Heart right ventricle (tissue), 16 donors: Measurements from ENCODE around the gene MYOF. TPM values are rescaled to one million over a fixed set of nuclear protein-coding genes. Genes with fewer than 3 reads are reported as not detected.

Experiments
- ATAC-seq, 8 donors: fragments of 200-7000 bp; cut with Tn5 transposase; one replicate each; pipeline ENCODE4 v1.9.1; 2020; ENCODE audit warnings: mild to moderate bottlenecking in 8 of 8, moderate library complexity in 8 of 8, moderate number of reproducible peaks in 1 of 8
- DNase-seq, 2 donors: peaks; one replicate each; pipeline ENCODE4 v3.0.0-alpha.2; 2020
- H3K27ac ChIP-seq, 10 donors: fragments of 200-600 bp; sonication (generic) in 2 of 10; one replicate each; pipeline versions ENCODE4 v1.5.0 to v1.8.0; 2020 to 2022; ENCODE audit warnings: mild to moderate bottlenecking in 3 of 10
- H3K27me3 ChIP-seq, 7 donors: fragments of 200-600 bp; one replicate each; pipeline ENCODE4 v1.8.0; 2021 to 2022; ENCODE audit warnings: mild to moderate bottlenecking in 2 of 7
- H3K36me3 ChIP-seq, 9 donors: fragments of 200-600 bp; sonication (generic) in 1 of 9; one replicate each; pipeline versions ENCODE4 v1.5.0 to v1.8.0; 2020 to 2022; ENCODE audit warnings: mild to moderate bottlenecking in 2 of 9
- H3K4me1 ChIP-seq, 9 donors: fragments of 200-600 bp; sonication (generic) in 1 of 9; one replicate each; pipeline versions ENCODE4 v1.5.0 to v1.8.0; 2020 to 2022; ENCODE audit warnings: mild to moderate bottlenecking in 4 of 9
- H3K4me3 ChIP-seq, 10 donors: fragments of 200-600 bp; sonication (generic) in 2 of 10; one replicate each; pipeline versions ENCODE4 v1.5.0 to v1.8.0; 2020 to 2022; ENCODE audit warnings: mild to moderate bottlenecking in 7 of 10, moderate library complexity in 2 of 10
- H3K9me3 ChIP-seq, 11 donors: fragments of 200-600 bp in 10 of 11; sonication (generic) in 2 of 11; one replicate each; pipeline versions ENCODE4 v1.5.0 to v1.8.0; 2013 to 2022; ENCODE audit warnings: mild to moderate bottlenecking in 2 of 11, control low read depth in 1 of 11, moderate library complexity in 1 of 11
- WGBS, 2 donors: extraction: QIAGEN DNeasy Blood & Tissue Kit; methylation state at CpG; one replicate each; pipeline ENCODE4 v1.1.7; 2013; ENCODE audit warnings: inconsistent platforms in 1 of 2; 5-methylcytosine and 5-hydroxymethylcytosine counted together
- intact Hi-C, 10 donors: fragments of 100-400 bp; cut with DNase I; formaldehyde crosslinking; loops; one replicate each; pipeline versions ENCODE4 v1.11.1 to v1.14.2; 2022
- polyA plus RNA-seq, 2 donors: library from polyadenylated mRNA; stranded (reverse); fragments of 200-250 nt; gene quantifications; one replicate each; pipeline ENCODE4 v1.2.3, GENCODE V29; 2013
- total RNA-seq, 10 donors: library from RNA; stranded (reverse); fragmentation: NEBNext Ultra II Directional in 3 of 10; extraction: Animal tissue kit (Norgen Biotek cat#: 25700) in 3 of 10; gene quantifications; one replicate each; pipeline versions ENCODE4 v1.2.1 to v1.2.4, GENCODE V29; 2021 to 2023
- TF ChIP-seq, protein P1 (sequence below), 9 donors: fragments of 200-600 bp; sonication (generic) in 2 of 9; IDR thresholded peaks; one replicate each; pipeline versions ENCODE4 v1.5.0 to v1.8.0; 2021 to 2022; ENCODE audit warnings: antibody characterized with exemption in 9 of 9, mild to moderate bottlenecking in 5 of 9, moderate library complexity in 1 of 9
- donor health status: Arrhythmogenic right ventricular cardiomyopathy.
- donor health status: ischemic (EF 13 %, LVEDD 7.1; RV severe dilation, severe dysfunction).
- donor health status: healthy with polysubstance abuse.
- donor health status: DM: no; HTN: yes; CAD: no.
- donor health status: DM: no; HTN: no; CAD: no.
- donor health status: ischemic (EF 25% LVEDD 6.9; RV normal size, moderate dysfunction).
- donor health status: ischemic (EF 25% LVEDD 5.7; RV mildly dilated, moderate dysfunction).
- donor health status: healthy.
- donor health status: DM: yes; HTN: yes; CAD: no.
- donor health status: Ischemic cardiomyopathy.
- donor health status: ischemic (EF 35%, LVEDD 5.7; RV mildly dilated, moderate dysfunction).
- donor health status: nonischemic (EF 11% LVEDD 7.7; RV severe dilation, severe dysfunction).
- donor health status: DM: yes; HTN: yes; CAD: no.
- donor health status: PGD.
- donor health status: ischemic (EF 29% LVEDD 5.4; RV normal size, mild dysfunction).
- donor health status: nonischemic (EF 23%, LVEDD 6.1; RV moderate dilation, normal function).

MYOF gene
- total and polyA plus RNA-seq, 12 donors, result 14.5 to 54.6 (median 36.3) TPM

DNA sequence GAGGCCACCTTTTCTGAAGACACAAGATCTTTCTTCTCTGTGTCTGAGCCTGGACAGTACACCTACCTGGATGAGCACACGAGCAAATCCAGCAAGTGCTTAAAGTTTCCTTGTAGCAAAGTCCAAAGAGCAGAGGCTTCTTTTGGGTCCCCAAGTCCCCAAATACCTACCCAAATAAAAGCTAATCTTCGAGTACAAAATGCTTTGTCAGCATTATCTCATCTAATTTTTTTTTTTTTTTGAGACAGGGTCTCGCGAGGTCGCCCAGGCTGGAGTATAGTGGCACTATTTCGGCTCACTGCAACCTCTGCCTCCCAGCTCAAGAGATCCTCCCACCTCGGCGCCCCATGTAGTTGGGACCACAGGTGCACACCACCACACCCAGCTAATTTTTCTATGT lies 24.6 kb downstream of the MYOF start:
- 88 to 92% methylated on average over 8 of the region's 8 CpGs for WGBS, 2 donors

DNA sequence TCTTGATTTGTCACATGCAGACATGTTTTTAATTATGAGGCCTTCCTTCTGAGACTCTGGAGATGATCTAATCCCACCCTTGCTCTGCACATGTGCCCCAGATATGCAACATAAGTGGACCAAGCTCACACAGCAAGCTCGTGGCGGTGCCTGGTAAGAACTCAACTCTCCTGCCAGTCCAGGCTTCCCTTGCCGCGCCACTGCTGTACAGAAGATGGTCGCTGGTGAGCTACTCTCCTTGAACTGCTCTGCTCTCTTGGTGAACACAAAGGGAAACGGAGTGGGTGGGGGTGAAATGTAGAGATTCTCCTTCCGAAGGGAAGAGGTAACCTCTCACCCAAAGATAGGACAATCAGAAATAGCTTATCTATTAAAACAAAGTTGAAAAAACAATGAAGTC lies 25.7 kb downstream of the MYOF start:
- H3K27ac ChIP-seq, result no peak overlapping the region
- TF ChIP-seq, protein P1, sequence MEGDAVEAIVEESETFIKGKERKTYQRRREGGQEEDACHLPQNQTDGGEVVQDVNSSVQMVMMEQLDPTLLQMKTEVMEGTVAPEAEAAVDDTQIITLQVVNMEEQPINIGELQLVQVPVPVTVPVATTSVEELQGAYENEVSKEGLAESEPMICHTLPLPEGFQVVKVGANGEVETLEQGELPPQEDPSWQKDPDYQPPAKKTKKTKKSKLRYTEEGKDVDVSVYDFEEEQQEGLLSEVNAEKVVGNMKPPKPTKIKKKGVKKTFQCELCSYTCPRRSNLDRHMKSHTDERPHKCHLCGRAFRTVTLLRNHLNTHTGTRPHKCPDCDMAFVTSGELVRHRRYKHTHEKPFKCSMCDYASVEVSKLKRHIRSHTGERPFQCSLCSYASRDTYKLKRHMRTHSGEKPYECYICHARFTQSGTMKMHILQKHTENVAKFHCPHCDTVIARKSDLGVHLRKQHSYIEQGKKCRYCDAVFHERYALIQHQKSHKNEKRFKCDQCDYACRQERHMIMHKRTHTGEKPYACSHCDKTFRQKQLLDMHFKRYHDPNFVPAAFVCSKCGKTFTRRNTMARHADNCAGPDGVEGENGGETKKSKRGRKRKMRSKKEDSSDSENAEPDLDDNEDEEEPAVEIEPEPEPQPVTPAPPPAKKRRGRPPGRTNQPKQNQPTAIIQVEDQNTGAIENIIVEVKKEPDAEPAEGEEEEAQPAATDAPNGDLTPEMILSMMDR (IDR thresholded peaks at IDR 0.05), result no peak

More for the DNA sequence above, 24.6 kb downstream of the MYOF start:
- Histone ChIP-seq H3K9me3 (no peaks in the 10 kb centered on the region), H3K4me3 (no peak overlapping the region), H3K36me3 (peaks cover 0 to 38% (median 6%) of the 10 kb centered on the region in 9 donors), H3K27me3 (no peaks in the 10 kb centered on the region), H3K27ac (peak overlapping the region in 1 of 10 donors; percentile 77), H3K4me1 (peaks cover 4 to 48% (median 17%) of the 10 kb centered on the region in 9 donors)
- DNase-seq, result no peak
- ATAC-seq, result no peak
- TF ChIP-seq, protein P1 (IDR thresholded peaks at IDR 0.05), result no peak
- intact Hi-C loops, result no loop called here

DNA sequence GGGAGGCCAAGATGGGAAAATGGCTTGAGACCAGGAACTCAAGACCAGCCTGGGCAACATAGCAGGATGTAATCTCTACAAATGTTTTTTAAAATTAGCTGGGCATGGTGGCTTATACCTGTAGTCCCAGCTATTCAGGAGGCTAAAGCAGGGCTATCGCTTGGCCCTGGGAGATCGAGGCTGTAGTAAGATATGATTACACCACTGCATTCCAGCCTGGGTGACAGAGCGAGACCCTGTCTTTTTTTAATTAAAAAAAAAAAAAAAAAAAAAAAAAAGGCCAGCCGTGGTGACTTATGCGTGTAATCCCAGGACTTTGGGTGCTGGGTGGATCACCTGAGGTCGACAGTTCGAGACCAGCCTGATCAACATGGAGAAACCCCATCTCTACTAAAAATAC lies 27.4 kb downstream of the MYOF start:
- Histone ChIP-seq H3K4me1 (peaks cover 4 to 38% (median 21%) of the 10 kb centered on the region in 9 donors), H3K9me3 (no peaks in the 10 kb centered on the region), H3K27me3 (no peaks in the 10 kb centered on the region), H3K4me3 (no peak overlapping the region), H3K27ac (no peak overlapping the region), H3K36me3 (peaks cover 0 to 55% (median 17%) of the 10 kb centered on the region in 9 donors)
- TF ChIP-seq, protein P1 (IDR thresholded peaks at IDR 0.05), result no peak
- 95 to 97% methylated on average over 7 of the region's 7 CpGs for WGBS, 2 donors
- intact Hi-C loops, result no loop called here
- ATAC-seq (no peak), DNase-seq (no peak)

More for the DNA sequence above, 25.7 kb downstream of the MYOF start:
- Histone ChIP-seq H3K4me3 (no peak overlapping the region), H3K27me3 (no peaks in the 10 kb centered on the region), H3K9me3 (no peaks in the 10 kb centered on the region), H3K36me3 (peaks cover 0 to 45% (median 6%) of the 10 kb centered on the region in 9 donors), H3K4me1 (peaks cover 4 to 45% (median 19%) of the 10 kb centered on the region in 9 donors)
- WGBS, 2 donors, result 78% methylated on average over 7 of the region's 7 CpGs
- ATAC-seq (no peak), DNase-seq (no peak)
- intact Hi-C loops, result no loop called here

DNA sequence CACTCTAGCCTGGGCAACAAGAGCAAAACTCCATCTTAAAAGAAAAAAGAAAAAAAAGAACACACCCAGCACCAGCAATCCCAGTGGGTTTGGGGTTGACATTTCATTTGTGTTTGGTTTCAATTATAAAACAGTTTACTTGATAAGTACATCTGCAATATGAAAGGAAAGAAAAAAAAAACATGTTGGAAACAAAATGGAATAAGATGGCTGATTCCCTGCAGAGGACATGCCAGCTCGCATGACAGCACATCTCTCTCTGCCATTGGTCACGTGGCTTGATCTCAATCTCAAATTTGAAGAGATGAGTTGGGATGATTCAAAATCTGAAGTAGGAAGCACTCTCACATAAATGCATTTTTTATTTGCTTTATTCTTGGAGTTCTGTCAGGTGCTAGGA lies 28.0 kb downstream of the MYOF start:
- WGBS, 2 donors, result 93 to 94% methylated on average over 2 of the region's 2 CpGs
- ATAC-seq, result no peak

More for the DNA sequence above, 28.0 kb downstream of the MYOF start:
- Histone ChIP-seq H3K27me3 (no peaks in the 10 kb centered on the region), H3K27ac (no peak overlapping the region), H3K4me1 (peaks cover 4 to 32% (median 16%) of the 10 kb centered on the region in 9 donors), H3K4me3 (no peak overlapping the region), H3K9me3 (no peaks in the 10 kb centered on the region), H3K36me3 (peaks cover 0 to 59% (median 17%) of the 10 kb centered on the region in 9 donors)
- TF ChIP-seq, protein P1 (IDR thresholded peaks at IDR 0.05), result no peak
- intact Hi-C loops, result no loop called here
- DNase-seq, result no peak
